ENCODE measurements around the gene MUC4.

GRCh38 chr3:195800240-195800639, 11.5 kb downstream of the MUC4 start:
- TF ChIP-seq CTCF (IDR thresholded peaks at IDR 0.05 in 4 of 5, conservative IDR thresholded peaks at IDR 0.05 in 1 of 5) (no peak), POLR2A (IDR thresholded peaks at IDR 0.05) (no peak)

All from gastrocnemius medialis (tissue), 4 donors.